Liver (tissue), 9 donors: ENCODE results near the gene MT2A. TPM values are rescaled to one million over a fixed set of nuclear protein-coding genes. Genes with fewer than 3 reads are reported as not detected.

Source experiments
- DNase-seq: peaks from one replicate; pipeline ENCODE4 v3.0.0-alpha.2; 2017; ENCODE audit warnings: low spot score
- H3K27ac ChIP-seq, 2 donors: one replicate each; pipeline ENCODE4 v1.7.0; 2013; ENCODE audit warnings: inconsistent platforms in 2 of 2, low read length in 2 of 2, control low read depth in 1 of 2, low read depth in 1 of 2, mild to moderate bottlenecking in 1 of 2
- H3K27me3 ChIP-seq, 4 donors: one replicate each; pipeline versions ENCODE4 v1.6.1 to v1.7.0; 2013; ENCODE audit warnings: low read length in 3 of 4, inconsistent platforms in 1 of 4, mild to moderate bottlenecking in 1 of 4, moderate library complexity in 1 of 4; ENCODE audit not compliant: control insufficient read depth in 4 of 4, insufficient read depth in 4 of 4
- H3K36me3 ChIP-seq, 4 donors: one replicate each; pipeline versions ENCODE4 v1.6.1 to v1.7.0; 2013; ENCODE audit warnings: low read length in 3 of 4, mild to moderate bottlenecking in 3 of 4, low read depth in 1 of 4, moderate library complexity in 1 of 4; ENCODE audit not compliant: control insufficient read depth in 4 of 4, insufficient read depth in 3 of 4
- H3K4me1 ChIP-seq, 4 donors: one replicate each; pipeline versions ENCODE4 v1.6.1 to v1.7.0; 2013; ENCODE audit warnings: low read length in 3 of 4, mild to moderate bottlenecking in 3 of 4, moderate library complexity in 1 of 4; ENCODE audit not compliant: control insufficient read depth in 4 of 4, insufficient read depth in 4 of 4
- H3K4me3 ChIP-seq, 3 donors: one replicate each; pipeline versions ENCODE4 v1.6.1 to v1.7.0; 2013; ENCODE audit warnings: low read length in 3 of 3, control low read depth in 1 of 3, low read depth in 1 of 3, mild to moderate bottlenecking in 1 of 3
- H3K9ac ChIP-seq, 2 donors: one replicate each; pipeline ENCODE4 v1.7.0; 2013; ENCODE audit warnings: low read length in 2 of 2, mild to moderate bottlenecking in 2 of 2, moderate library complexity in 2 of 2, control low read depth in 1 of 2, low read depth in 1 of 2
- H3K9me3 ChIP-seq, 4 donors: one replicate each; pipeline versions ENCODE4 v1.6.1 to v1.7.0; 2013; ENCODE audit warnings: low read length in 3 of 4; ENCODE audit not compliant: control insufficient read depth in 4 of 4
- ATF3 ChIP-seq: IDR thresholded peaks from 2 replicates; pipeline ENCODE4 v1.6.1; 2016; ENCODE audit warnings: antibody characterized with exemption
- CTCF ChIP-seq: fragments of 150-350 bp; IDR thresholded peaks from 2 replicates; pipeline ENCODE4 v1.5.1; 2017; ENCODE audit warnings: improper control_type of control experiment, low read depth, low read length; ENCODE audit not compliant: missing input control
- FOXA1 ChIP-seq: IDR thresholded peaks from 2 replicates; pipeline ENCODE4 v1.6.1; 2016; ENCODE audit warnings: antibody characterized with exemption
- FOXA2 ChIP-seq: IDR thresholded peaks from 2 replicates; pipeline ENCODE4 v1.6.1; 2016; ENCODE audit warnings: antibody characterized with exemption
- GABPA ChIP-seq, 2 donors: IDR thresholded peaks in 1 of 2; conservative IDR thresholded peaks in 1 of 2; 2 replicates each; pipeline ENCODE4 v1.6.1; 2016; ENCODE audit warnings: antibody characterized with exemption in 2 of 2, mild to moderate bottlenecking in 1 of 2, moderate library complexity in 1 of 2
- HNF4A ChIP-seq, 2 donors: conservative IDR thresholded peaks; 2 replicates each; pipeline ENCODE4 v1.6.1; 2016; ENCODE audit warnings: antibody characterized with exemption in 2 of 2, mild to moderate bottlenecking in 2 of 2
- HNF4G ChIP-seq: IDR thresholded peaks from 2 replicates; pipeline ENCODE4 v1.6.1; 2016; ENCODE audit warnings: antibody characterized with exemption
- JUND ChIP-seq, 2 donors: IDR thresholded peaks; 2 replicates each; pipeline ENCODE4 v1.6.1; 2016; ENCODE audit warnings: antibody characterized with exemption in 2 of 2
- MAX ChIP-seq: IDR thresholded peaks from 2 replicates; pipeline ENCODE4 v1.6.1; 2016; ENCODE audit warnings: antibody characterized with exemption
- RAD21 ChIP-seq, 2 donors: IDR thresholded peaks; 2 replicates each; pipeline ENCODE4 v1.6.1; 2016; ENCODE audit warnings: antibody characterized with exemption in 2 of 2, mild to moderate bottlenecking in 2 of 2
- REST ChIP-seq: IDR thresholded peaks from 2 replicates; pipeline ENCODE4 v1.6.1; 2016; ENCODE audit warnings: antibody characterized with exemption, mild to moderate bottlenecking
- RXRA ChIP-seq, 2 donors: IDR thresholded peaks; 2 replicates each; pipeline ENCODE4 v1.6.1; 2017 to 2018; ENCODE audit warnings: antibody characterized with exemption in 2 of 2, mild to moderate bottlenecking in 1 of 2
- SP1 ChIP-seq: IDR thresholded peaks from 2 replicates; pipeline ENCODE4 v1.6.1; 2018; ENCODE audit warnings: antibody characterized with exemption, mild to moderate bottlenecking
- TAF1 ChIP-seq: conservative IDR thresholded peaks from 2 replicates; pipeline ENCODE4 v1.6.1; 2016; ENCODE audit warnings: antibody characterized with exemption, mild to moderate bottlenecking
- YY1 ChIP-seq: IDR thresholded peaks from 2 replicates; pipeline ENCODE4 v1.6.1; 2016; ENCODE audit warnings: antibody characterized with exemption, mild to moderate bottlenecking
- ZBTB33 ChIP-seq: IDR thresholded peaks from 2 replicates; pipeline ENCODE4 v1.6.1; 2016; ENCODE audit warnings: antibody characterized with exemption
- WGBS: extraction: QIAGEN DNeasy Blood & Tissue Kit; methylation state at CpG from one replicate; pipeline ENCODE4 v1.1.7; 2013; 5-methylcytosine and 5-hydroxymethylcytosine counted together
- polyA plus RNA-seq, 2 donors: library from polyadenylated mRNA; stranded (reverse) in 1 of 2; unstranded in 1 of 2; fragments of 200-250 nt in 1 of 2; fragments of >200 nt in 1 of 2; fragmentation: Nextera tagmentation in 1 of 2; extraction: Ambion mirVana in 1 of 2; gene quantifications; one replicate each; pipeline versions ENCODE4 v1.2.1 to v1.2.3, GENCODE V29; 2013 to 2015
- total RNA-seq, 2 donors: library from RNA; depleted of rRNA; stranded (reverse); fragments of >200 nt; gene quantifications; one replicate each; pipeline ENCODE4 v1.2.3, GENCODE V29; 2014
- donor health status: healthy.
- donor health status: healthy.
- donor health status: healthy.
- donor health status: healthy.
- donor health status: healthy.

The MT2A gene
- total and polyA plus RNA-seq, 4 donors: 45.8 to 5,206 (median 2,233) TPM

GRCh38 chr16:56559109-56559508 lies 49.3 kb upstream of the MT2A start:
- Histone ChIP-seq H3K9ac (no peak overlapping the region), H3K36me3 (no peaks in the 10 kb centered on the region), H3K4me3 (no peak overlapping the region), H3K4me1 (no peaks in the 10 kb centered on the region), H3K27ac (no peak overlapping the region), H3K9me3 (no peaks in the 10 kb centered on the region), H3K27me3 (no peaks in the 10 kb centered on the region)
- 91% methylated on average over 4 of the region's 4 CpGs for WGBS
- TF ChIP-seq GABPA (IDR thresholded peaks at IDR 0.05 in 1 of 2, conservative IDR thresholded peaks at IDR 0.05 in 1 of 2): no peak
- no peak for TF ChIP-seq YY1
- no peak for TF ChIP-seq RXRA (IDR thresholded peaks at IDR 0.05)
- TF ChIP-seq CTCF: no peak
- no peak for TF ChIP-seq RAD21 (IDR thresholded peaks at IDR 0.05)
- no peak for TF ChIP-seq MAX
- no peak for DNase-seq

GRCh38 chr16:56560447-56560846 lies 47.9 kb upstream of the MT2A start:
- no peaks in the 10 kb centered on the region for H3K27me3 ChIP-seq
- no peak overlapping the region for H3K4me3 ChIP-seq
- no peaks in the 10 kb centered on the region for H3K9me3 ChIP-seq
- no peaks in the 10 kb centered on the region for H3K36me3 ChIP-seq
- H3K4me1 ChIP-seq: no peaks in the 10 kb centered on the region
- TF ChIP-seq ATF3 (no peak), GABPA (IDR thresholded peaks at IDR 0.05 in 1 of 2, conservative IDR thresholded peaks at IDR 0.05 in 1 of 2) (no peak), FOXA2 (no peak), TAF1 (no peak), RXRA (IDR thresholded peaks at IDR 0.05) (no peak), FOXA1 (no peak), ZBTB33 (no peak), SP1 (no peak), JUND (IDR thresholded peaks at IDR 0.05) (no peak), HNF4G (no peak), CTCF (no peak), MAX (no peak), HNF4A (conservative IDR thresholded peaks at IDR 0.05) (no peak), REST (no peak), YY1 (no peak)
- DNase-seq: no peak
- 34% methylated on average over 1 of the region's 1 CpG for WGBS
- no peak overlapping the region for H3K27ac ChIP-seq
- no peak overlapping the region for H3K9ac ChIP-seq
